Spleen (tissue), 7 donors: Measurements from ENCODE around the gene LRMDA.

ENCODE experiments used
- POLR2A ChIP-seq, 3 donors: fragments of 450-650 bp; IDR thresholded peaks; one replicate each; pipeline ENCODE4 v1.5.1; 2017; ENCODE audit warnings: antibody characterized with exemption in 3 of 3, mild to moderate bottlenecking in 1 of 3
- TF ChIP-seq, protein P1 (sequence below), 11 experiments: fragments of 200-600 bp in 7 of 11; fragments of 450-650 bp in 4 of 11; sonication (generic) in 4 of 11; IDR thresholded peaks in 8 of 11; conservative IDR thresholded peaks in 3 of 11; 1 replicate in 7 of 11; 2 replicates in 4 of 11; pipeline versions ENCODE4 v1.4.0 to v1.8.0; 2016 to 2021; ENCODE audit warnings: antibody characterized with exemption in 11 of 11, inconsistent platforms in 4 of 11, mild to moderate bottlenecking in 1 of 11
- donor health status: DM: no; HTN: no; CAD: no; lungs with moderate emphysema.
- donor health status: DM: no; HTN: no; CAD: no.
- donor health status: DM: no; HTN: no; CAD: no.

DNA sequence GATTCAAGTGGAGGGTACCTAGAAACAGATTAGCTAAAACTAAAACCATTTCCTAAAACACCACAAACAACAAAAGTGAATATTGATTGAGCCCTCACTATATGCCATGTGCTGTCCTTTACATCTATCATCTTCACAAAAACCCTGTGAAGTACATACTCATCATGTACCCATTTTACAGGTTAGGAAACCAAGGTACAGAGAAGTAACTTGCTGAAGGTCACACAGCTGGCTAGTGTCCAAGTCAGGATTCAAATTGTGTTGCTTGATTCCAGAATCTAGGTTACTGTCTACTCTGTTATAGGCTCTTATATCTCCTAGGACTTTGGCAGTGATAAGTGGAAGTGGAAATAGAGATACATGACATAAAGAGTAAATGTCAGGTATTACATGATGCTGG, 463.8 kb downstream of the LRMDA start:
- TF ChIP-seq, protein P1, sequence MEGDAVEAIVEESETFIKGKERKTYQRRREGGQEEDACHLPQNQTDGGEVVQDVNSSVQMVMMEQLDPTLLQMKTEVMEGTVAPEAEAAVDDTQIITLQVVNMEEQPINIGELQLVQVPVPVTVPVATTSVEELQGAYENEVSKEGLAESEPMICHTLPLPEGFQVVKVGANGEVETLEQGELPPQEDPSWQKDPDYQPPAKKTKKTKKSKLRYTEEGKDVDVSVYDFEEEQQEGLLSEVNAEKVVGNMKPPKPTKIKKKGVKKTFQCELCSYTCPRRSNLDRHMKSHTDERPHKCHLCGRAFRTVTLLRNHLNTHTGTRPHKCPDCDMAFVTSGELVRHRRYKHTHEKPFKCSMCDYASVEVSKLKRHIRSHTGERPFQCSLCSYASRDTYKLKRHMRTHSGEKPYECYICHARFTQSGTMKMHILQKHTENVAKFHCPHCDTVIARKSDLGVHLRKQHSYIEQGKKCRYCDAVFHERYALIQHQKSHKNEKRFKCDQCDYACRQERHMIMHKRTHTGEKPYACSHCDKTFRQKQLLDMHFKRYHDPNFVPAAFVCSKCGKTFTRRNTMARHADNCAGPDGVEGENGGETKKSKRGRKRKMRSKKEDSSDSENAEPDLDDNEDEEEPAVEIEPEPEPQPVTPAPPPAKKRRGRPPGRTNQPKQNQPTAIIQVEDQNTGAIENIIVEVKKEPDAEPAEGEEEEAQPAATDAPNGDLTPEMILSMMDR (IDR thresholded peaks at IDR 0.05 in 8 of 11, conservative IDR thresholded peaks at IDR 0.05 in 3 of 11) = no peak
- TF ChIP-seq POLR2A (IDR thresholded peaks at IDR 0.05) = no peak
